Measurements from ENCODE around the gene PRR12.

Gene PRR12

DNA sequence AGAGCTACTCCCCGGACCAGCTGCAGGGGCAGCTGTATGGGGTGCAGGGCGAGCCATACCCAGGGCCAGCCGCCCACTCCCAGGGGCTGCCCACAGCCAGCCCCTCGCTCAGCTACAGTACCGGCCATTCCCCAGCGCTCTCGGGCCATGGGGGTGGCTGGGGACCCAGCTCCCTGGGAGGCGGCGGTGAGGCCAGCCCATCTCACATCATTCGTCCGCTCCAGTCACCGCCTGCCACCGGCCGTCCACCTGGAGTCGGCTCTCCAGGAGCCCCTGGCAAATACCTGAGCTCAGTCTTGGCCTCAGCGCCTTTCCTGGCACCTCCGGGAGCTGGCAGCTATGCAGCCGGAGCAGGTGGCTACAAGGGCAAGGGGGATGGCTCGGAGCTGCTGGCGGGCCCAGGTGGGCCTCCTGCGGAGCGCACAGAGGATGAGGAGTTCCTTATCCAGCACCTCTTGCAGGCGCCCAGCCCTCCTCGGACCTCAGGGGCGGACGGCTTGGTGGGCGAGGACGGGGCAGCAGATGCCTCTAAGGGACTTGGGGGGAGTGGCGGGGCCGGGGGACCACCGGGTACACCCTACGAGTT, 4.9 kb downstream of the PRR12 start:
- H3K4me3 ChIP-seq (ENCODE audit: low read depth, low read length), result no peak overlapping the region
- TF ChIP-seq, protein P1, sequence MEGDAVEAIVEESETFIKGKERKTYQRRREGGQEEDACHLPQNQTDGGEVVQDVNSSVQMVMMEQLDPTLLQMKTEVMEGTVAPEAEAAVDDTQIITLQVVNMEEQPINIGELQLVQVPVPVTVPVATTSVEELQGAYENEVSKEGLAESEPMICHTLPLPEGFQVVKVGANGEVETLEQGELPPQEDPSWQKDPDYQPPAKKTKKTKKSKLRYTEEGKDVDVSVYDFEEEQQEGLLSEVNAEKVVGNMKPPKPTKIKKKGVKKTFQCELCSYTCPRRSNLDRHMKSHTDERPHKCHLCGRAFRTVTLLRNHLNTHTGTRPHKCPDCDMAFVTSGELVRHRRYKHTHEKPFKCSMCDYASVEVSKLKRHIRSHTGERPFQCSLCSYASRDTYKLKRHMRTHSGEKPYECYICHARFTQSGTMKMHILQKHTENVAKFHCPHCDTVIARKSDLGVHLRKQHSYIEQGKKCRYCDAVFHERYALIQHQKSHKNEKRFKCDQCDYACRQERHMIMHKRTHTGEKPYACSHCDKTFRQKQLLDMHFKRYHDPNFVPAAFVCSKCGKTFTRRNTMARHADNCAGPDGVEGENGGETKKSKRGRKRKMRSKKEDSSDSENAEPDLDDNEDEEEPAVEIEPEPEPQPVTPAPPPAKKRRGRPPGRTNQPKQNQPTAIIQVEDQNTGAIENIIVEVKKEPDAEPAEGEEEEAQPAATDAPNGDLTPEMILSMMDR (IDR thresholded peaks at IDR 0.05; ENCODE audit: borderline replicate concordance, insufficient read depth, low read depth, low read length), result no peak

DNA sequence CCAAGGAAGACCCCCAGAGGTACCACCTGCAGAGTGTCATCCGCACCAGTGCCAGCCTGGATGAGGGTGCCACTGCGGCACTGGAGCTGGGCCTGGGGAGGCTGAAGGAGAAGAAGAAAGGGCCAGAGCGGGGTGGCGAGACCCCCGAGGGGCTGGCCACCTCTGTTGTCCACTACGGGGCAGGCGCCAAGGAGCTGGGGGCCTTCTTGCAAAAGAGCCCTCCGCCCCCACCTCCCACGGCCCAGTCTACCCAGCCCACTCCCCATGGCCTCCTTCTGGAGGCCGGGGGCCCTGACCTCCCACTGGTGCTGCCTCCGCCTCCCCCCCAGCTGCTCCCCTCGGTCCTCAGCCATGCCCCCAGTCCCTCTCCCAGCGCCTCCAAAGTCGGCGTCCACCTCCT, 5.4 kb downstream of the PRR12 start:
- TF ChIP-seq, protein P1 (IDR thresholded peaks at IDR 0.05; ENCODE audit: borderline replicate concordance, insufficient read depth, low read depth, low read length), result no peak
- no peak overlapping the region for H3K4me3 ChIP-seq (ENCODE audit: low read depth, low read length)

DNA sequence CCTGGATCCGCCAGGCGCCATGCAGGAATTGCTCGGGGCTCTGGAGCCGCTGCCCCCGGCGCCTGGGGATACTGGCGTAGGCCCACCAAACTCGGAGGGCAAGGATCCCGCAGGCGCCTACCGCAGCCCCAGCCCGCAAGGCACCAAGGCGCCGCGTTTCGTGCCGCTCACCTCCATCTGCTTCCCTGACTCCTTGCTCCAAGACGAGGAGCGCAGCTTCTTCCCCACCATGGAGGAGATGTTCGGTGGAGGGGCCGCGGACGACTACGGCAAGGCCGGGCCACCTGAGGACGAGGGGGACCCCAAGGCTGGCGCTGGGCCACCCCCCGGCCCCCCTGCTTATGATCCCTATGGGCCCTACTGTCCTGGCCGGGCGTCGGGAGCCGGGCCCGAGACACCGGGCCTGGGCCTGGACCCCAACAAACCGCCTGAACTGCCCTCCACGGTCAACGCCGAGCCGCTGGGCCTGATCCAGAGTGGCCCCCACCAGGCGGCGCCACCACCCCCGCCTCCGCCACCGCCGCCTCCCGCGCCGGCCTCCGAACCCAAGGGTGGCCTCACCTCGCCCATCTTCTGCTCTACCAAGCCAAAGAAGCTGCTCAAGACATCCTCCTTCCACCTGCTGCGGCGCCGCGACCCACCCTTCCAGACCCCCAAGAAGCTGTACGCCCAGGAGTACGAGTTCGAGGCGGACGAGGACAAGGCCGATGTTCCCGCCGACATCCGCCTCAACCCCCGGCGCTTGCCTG, 6.1 kb downstream of the PRR12 start:
- H3K4me3 ChIP-seq (ENCODE audit: low read depth, low read length), result no peak overlapping the region
- TF ChIP-seq, protein P1 (IDR thresholded peaks at IDR 0.05; ENCODE audit: borderline replicate concordance, insufficient read depth, low read depth, low read length), result no peak

DNA sequence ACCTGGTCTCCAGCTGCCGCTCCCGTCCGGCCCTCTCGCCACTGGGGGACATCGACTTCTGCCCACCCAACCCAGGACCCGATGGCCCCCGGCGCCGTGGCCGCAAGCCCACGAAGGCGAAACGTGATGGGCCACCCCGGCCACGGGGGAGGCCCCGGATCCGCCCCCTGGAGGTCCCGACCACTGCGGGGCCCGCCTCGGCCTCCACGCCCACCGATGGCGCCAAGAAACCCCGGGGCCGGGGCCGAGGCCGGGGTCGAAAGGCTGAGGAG, 6.7 kb downstream of the PRR12 start:
- TF ChIP-seq, protein P1 (IDR thresholded peaks at IDR 0.05; ENCODE audit: borderline replicate concordance, insufficient read depth, low read depth, low read length), result no peak
- H3K4me3 ChIP-seq (ENCODE audit: low read depth, low read length), result no peak overlapping the region

DNA sequence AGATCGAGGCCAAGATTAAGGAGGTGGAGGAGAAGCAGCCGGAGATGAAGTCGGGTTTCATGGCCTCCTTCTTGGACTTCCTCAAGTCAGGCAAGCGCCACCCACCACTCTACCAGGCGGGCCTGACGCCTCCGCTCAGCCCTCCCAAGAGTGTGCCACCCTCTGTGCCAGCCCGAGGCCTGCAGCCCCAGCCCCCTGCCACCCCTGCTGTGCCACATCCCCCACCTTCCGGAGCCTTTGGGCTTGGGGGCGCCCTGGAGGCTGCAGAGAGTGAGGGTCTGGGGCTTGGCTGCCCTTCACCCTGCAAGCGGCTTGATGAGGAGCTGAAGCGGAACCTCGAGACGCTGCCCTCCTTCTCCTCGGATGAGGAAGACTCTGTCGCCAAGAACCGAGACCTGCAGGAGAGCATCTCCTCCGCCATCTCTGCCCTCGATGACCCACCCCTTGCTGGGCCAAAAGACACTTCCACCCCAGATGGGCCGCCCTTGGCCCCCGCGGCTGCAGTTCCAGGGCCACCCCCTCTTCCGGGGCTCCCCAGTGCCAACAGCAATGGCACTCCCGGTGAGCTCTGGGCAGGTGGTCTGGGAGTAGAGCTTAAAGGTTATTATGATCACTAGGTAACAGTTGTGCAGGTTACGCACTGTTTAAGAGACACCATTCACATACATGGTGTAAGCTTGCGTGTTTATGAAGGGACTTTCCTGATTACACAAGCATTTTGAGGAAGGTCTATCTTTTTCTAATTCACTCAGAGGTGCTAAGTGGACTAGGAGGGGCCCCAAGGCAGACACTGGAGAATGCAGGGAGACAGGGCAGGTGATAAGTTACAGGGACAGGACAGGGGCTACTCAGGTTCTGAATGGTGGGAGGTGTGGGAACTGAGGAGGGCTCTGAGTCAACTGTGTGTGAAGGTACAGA, 8.7 kb downstream of the PRR12 start:
- H3K4me3 ChIP-seq (ENCODE audit: low read depth, low read length), result no peak overlapping the region
- TF ChIP-seq, protein P1 (IDR thresholded peaks at IDR 0.05; ENCODE audit: borderline replicate concordance, insufficient read depth, low read depth, low read length), result no peak

DNA sequence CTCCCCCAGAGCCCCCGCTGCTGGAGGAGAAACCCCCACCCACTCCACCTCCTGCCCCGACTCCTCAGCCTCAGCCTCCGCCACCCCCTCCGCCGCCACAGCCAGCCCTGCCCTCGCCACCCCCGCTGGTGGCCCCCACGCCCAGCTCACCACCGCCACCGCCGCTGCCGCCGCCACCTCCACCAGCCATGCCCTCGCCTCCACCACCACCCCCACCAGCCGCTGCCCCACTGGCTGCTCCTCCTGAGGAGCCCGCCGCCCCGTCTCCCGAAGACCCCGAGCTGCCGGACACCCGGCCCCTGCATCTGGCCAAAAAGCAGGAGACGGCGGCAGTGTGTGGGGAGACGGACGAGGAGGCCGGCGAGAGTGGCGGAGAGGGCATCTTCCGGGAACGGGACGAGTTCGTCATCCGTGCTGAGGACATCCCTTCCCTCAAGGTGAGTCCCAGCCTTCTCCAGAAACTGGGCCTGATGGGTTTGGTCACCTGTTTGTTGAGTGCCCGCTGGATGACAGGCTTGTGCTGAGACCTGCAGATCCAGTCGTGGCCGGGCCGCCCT, 10.6 kb downstream of the PRR12 start:
- no peak overlapping the region for H3K4me3 ChIP-seq (ENCODE audit: low read depth, low read length)
- TF ChIP-seq, protein P1 (IDR thresholded peaks at IDR 0.05; ENCODE audit: borderline replicate concordance, insufficient read depth, low read depth, low read length), result no peak
